Stimulated activated CD4-positive, alpha-beta T cell treated with anti-CD3 and anti-CD28 coated beads, Interleukin-4, amount 100 ng/mL, for 4 hours (primary cell): Measurements from ENCODE around the gene SLC6A13.
"Not testable (repeated sequence)": the region's sequence is repeated elsewhere in the genome, so short reads cannot be mapped to it uniquely, and the experiment has no call there.

Experiments
- DNase-seq, 2 experiments: peaks; one replicate each; pipeline ENCODE4 v3.0.0-alpha.2; 2020

SLC6A13 gene

DNA sequence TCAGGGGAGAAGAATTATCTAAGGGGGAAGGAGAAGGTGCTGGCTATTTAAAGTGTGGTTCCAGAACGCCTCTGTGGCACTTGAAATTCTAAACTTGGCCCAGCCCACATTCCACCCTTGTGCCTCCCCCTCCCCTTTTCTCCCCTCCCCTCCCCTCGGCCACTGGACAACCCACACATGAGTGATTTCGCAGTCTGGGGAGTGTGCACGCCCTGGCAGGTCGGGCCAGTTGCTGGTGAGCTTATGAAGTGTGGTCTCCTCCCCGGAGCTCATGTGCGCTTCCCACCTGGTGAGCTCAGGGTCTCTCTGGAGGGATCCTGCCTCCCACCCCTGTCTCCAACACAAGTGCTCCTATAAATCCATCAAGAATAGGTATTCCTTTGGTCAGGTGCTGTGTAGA lies at the start of gene SLC6A13:
Gene SLC6A13, minus strand, starts transcription at position 20 of the 400 bp plus-strand sequence. CDS start 2,784 bp downstream, outside the sequence.
- no peak for DNase-seq

- no peak for DNase-seq
These were observed 45.9 kb upstream of the SLC6A13 start for GRCh38 chr12:308511-308910.

DNA sequence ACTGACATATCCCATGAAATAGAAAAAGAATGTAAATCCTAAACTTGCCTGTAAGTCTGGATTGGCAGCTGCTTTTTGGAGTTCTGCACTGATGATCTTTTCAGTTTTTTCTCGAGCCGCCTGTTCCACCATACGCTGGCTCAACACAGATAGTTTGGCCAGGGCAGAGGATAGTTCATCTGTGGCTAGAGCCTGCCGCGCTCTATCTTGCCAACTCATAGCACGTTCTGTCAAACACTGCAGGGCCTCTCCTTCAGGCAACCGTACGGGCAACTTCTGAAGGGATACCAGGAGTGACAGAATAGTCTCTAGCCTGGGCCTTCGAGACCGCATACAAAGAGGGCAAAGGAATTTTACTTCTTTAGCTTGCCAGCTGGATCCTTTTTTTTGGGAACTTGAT lies 44.8 kb upstream of the SLC6A13 start:
- DNase-seq: no peak

GRCh38 chr12:304805-305204 lies 42.2 kb upstream of the SLC6A13 start:
- no peak for DNase-seq

DNA sequence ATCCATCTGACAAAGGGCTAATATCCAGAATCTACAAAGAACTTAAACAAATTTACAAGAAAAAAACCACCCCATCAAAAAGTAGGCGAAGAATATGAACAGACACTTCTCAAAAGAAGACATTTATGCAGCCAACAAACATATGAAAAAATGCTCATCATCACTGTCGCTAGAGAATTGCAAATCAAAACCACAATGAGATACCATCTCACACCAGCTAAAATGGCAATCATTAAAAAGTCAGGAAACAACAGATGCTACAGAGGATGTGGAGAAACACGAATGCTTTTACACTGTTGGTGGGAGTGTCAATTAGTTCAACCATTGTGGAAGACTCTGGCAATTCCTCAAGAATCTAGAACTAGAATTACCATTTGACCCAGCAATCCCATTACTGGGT lies 40.1 kb upstream of the SLC6A13 start:
- DNase-seq: not testable (repeated sequence)

DNA sequence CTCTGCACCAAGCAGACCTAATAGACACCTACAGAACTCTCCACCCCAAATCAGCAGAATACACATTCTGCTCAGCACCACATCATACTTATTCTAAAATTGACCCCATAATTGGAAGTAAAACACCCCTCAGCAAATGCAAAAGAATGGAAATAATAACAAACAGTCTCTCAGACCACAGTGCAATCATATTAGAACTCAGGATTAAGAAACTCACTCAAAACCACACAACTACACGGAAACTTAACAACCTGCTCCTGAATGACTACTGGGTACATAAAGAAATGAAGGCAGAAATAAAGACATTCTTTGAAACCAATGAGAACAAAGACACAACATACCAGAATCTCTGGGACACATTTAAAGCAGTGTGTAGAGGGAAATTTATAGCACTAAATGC lies 37.5 kb upstream of the SLC6A13 start:
- not testable (repeated sequence) for DNase-seq

DNA sequence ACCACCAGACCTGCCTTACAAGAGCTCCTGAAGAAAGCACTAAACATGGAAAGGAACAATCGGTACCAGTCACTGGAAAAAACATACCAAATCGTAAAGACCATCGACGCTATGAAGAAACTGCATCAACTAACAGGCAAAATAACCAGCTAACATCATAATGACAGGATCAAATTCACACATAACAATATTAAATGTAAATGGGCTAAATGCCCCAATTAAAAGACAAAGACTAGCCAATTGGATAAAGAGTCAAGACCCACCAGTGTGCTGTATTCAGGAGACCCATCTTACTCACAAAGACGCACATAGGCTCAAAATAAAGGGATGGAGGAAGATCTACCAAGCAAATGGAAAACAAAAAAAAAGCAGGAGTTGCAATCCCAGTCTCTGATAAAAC lies 36.9 kb upstream of the SLC6A13 start:
- DNase-seq: not testable (repeated sequence)

- DNase-seq: not testable (repeated sequence)
These were observed 35.4 kb upstream of the SLC6A13 start for GRCh38 chr12:298059-298458.

DNA sequence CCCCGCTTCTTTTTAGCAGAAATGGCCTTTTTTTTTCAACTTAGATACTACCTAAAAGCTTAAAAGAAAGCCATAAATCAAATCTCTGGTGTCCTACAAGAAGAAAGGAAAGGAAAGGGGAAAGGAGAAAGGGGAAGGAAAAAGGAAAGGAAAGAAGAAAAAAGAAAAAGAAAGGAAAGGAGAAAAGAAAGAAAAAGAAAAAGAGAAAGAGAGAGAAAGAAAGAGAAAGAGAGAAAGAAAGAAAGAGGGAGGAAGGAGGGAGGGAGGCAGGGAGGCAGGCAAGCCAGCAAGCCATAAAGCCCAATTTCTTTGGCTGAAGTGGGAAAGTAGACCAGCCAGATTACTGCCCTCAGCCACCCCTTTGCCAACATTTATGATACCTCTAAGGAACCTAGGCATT lies 32.5 kb upstream of the SLC6A13 start:
- DNase-seq: no peak

DNA sequence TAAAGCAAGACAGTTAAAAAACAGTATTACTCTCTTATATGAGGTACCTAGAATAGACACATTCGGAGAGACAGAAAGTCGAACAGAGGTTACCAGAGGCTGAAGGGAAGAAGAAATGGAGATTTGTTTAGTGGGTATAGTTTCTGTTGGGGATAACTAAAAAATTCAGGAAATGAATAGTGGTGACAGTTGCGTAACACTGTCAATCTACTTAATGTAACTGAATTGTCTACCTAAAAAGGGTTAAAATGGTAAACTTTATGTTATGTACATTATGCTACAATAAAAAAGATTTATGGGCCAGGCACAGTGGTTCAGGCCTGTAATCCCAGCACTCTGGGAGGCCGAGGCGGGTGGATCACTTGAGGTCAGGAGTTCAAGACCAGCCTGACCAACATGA lies 30.6 kb upstream of the SLC6A13 start:
- no peak for DNase-seq

GRCh38 chr12:292186-292585 lies 29.6 kb upstream of the SLC6A13 start:
- no peak for DNase-seq

DNA sequence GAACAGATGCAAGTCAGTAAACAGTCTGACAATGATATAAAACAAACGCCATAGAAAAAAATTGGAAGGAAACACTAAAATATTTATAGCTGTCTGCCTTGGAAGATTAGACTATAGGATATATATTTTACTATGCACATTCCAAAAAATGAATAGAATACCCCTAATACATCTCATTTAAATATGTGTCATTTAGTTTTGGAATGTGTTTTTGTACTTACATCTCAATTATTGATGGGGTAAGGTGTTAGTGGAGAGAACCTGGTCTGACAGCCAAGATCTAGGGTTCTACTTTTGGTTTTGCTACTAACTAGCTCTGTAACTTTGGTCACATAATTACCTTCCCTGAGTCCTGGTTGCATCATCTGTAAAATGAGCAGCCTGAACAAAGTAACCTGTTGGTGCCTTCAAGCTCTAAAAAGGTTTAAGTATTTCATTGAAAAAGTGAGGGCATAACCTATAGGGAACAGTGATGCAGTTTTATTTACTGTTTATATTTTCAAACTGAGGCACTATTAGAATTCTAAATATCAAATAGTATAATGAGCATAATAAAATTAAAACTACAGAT lies 28.6 kb upstream of the SLC6A13 start:
- no peak for DNase-seq

- no peak for DNase-seq
These were observed 26.1 kb upstream of the SLC6A13 start for GRCh38 chr12:288687-289086.

DNA sequence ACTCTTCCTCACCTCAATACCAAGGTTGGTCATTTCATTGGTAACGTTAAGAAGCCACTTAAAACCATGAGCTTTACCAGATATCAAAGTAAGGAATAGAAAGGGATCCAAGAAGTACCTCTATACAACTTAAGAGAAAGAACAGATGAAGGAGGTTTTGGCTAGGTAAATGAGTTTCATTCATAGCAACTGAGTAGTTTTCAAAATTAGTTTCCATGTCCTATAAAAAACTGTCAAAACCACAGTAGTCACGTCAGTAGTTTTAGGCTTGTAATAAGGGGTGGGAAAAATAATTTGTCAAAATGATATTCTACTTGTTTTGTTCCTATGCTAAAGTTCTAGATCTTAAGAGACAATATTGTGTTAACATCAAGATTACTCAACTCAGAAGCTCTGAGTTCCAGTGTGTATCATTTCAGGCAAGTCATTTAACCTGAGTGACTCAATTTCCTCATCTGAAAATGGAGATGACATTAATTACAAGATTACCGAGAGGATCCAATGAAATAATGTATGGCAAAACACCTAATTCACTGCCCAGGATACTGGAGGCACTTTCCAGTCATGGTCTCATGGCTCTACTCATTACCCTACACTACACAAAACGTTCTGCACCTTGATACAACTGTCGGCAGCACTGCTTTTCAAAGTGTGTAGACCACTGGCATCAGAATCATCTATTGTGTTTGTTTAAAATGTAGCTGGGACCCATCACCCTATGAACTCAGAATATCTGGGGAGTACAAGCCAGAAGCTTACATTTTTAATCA lies 24.1 kb upstream of the SLC6A13 start:
- DNase-seq: no peak

DNA sequence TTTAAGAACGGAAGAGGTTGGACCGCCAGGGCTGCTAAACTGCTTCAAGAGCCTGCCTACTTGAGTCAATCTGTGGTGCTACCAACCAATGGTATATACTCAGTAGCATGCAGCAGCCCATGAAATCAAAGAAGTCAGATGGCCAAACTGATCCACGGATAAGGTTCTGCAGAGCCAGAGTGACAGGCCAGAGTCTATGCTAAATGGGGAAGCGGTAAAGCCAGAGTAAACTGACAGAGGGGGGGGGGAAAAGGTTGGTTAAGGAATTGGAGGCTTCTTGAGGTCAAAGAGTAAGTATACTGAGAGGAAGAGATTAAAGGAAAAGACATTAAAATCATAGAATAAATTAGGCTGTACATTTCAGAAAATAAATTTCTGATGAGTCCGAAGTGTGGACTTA lies 15.4 kb upstream of the SLC6A13 start:
- DNase-seq: no peak

DNA sequence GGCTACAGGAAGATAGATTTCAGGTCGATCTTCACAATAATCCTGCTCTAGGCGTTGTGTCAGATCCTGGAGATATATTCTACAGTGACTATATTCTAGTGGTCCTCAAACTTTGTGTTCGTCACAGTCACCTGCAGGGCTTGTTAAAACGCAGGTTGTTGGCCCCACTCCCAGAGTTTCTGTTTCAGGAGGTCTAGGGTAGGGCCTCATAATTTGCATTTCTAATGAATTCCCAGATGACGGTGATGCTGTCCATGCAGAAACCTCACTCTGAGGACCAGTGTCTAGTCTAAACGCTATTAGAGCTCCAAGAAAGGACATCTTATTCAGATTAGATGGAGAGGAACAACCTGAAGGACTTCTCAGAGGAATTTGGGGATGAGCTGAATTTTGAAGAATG lies 13.2 kb upstream of the SLC6A13 start:
- DNase-seq: no peak

- no peak for DNase-seq
These were observed 10.7 kb upstream of the SLC6A13 start for GRCh38 chr12:273382-273781.

- no peak for DNase-seq
These were observed 10.3 kb upstream of the SLC6A13 start for GRCh38 chr12:272942-273341.

GRCh38 chr12:271161-271560 lies 8.5 kb upstream of the SLC6A13 start:
- no peak for DNase-seq

GRCh38 chr12:269191-269590 lies 6.6 kb upstream of the SLC6A13 start:
- DNase-seq: no peak

GRCh38 chr12:268483-268840 lies 5.8 kb upstream of the SLC6A13 start:
- DNase-seq: no peak

DNA sequence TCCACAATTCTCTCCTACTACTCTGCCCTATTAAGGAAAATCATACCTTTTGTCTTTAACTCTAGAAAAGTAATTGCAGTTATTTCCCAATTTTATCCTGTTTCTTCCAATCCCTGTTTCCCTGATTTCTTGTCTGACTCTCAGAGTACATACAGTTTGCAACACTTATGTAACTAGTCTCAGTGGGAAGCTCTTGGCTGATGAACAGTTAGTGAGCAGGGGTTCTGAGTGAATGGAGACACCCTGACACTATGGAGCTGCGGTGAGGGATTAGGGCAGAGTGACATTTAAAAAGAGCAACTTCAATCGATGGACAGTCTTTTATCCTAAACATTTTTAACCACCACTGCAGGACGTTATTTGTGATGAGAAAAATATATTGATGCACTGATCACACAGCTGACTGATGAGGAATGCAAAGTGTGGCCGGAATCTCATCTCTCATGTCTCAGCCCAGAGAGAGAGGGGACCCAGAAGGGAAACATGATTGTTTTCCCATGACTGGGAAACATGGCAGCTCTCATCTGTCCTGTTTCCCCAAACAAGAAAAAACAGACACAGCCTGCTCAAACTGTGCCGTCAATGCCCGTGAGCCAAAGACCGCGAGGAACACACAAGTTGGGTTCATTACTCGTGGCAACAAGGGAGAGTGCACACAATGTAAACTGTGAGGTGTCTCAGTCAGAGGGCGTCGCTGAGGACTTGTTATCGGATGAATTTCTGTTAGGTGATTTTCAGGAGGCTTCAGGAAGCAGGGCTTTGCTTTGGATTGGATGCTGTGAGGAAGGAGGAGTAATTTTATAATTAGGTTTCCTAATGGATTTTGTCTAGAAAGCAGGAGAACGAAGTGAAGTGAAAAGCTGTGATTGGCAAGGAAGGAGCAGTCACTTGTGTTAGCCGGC lies 5.2 kb upstream of the SLC6A13 start:
- no peak for DNase-seq

DNA sequence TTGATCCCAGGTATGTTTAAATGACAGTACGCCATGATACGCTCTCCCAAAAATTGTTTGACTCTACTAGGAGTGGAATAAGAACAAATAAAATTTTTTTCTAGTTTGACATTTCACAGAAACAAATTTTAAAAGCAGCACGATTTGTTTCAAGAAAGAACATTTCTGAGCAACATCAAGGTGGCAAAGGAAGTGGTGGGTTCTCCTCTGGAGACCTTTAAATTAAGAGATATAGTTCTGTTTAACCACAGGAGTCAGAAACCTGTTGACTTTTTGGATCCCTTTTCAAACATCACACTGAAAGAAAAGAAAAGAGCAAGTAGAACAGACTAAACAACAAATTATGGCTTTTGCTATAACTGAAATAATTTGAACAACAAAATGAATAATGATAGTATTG lies 2.5 kb upstream of the SLC6A13 start:
- DNase-seq: no peak

- DNase-seq: no peak
These were observed 1.6 kb upstream of the SLC6A13 start for GRCh38 chr12:264269-264668.
